IMR-90 (cell line): ENCODE results near the gene NR1D1. TPM values are rescaled to one million over a fixed set of nuclear protein-coding genes. Genes with fewer than 3 reads are reported as not detected.

Source experiments
- BHLHE40 ChIP-seq: fragments of 150-350 bp; IDR thresholded peaks from 2 replicates; pipeline ENCODE4 v1.6.1; 2016; ENCODE audit warnings: mild to moderate bottlenecking, low read depth, low read length
- CEBPB ChIP-seq: IDR thresholded peaks from 2 replicates; pipeline ENCODE4 v1.6.1; 2012; ENCODE audit warnings: low read depth, low read length, improper control_type of control experiment
- FOS ChIP-seq: fragments of 150-350 bp; IDR thresholded peaks from 2 replicates; pipeline ENCODE4 v1.6.1; 2016; ENCODE audit warnings: low read depth, low read length
- NFE2L2 ChIP-seq: fragments of 150-350 bp; IDR thresholded peaks from 2 replicates; pipeline ENCODE4 v1.6.1; 2016; ENCODE audit warnings: low read depth, mild to moderate bottlenecking, low read length
- USF2 ChIP-seq: fragments of 150-350 bp; IDR thresholded peaks from 2 replicates; pipeline ENCODE4 v1.6.1; 2017; ENCODE audit warnings: mild to moderate bottlenecking, antibody characterized with exemption, low read length, low read depth
- polyA plus RNA-seq, 3 experiments: library from polyadenylated mRNA; depleted of rRNA; stranded (reverse); fragments of >200 nt; gene quantifications; 2 replicates each; pipeline ENCODE4 v1.2.3, GENCODE V29; 2012; ENCODE audit warnings: low replicate concordance in 1 of 3
- total RNA-seq: library from RNA; depleted of rRNA; stranded (reverse); fragments of >200 nt; gene quantifications from 2 replicates; pipeline ENCODE4 v1.2.3, GENCODE V29; 2012

The NR1D1 gene
- total and polyA plus RNA-seq, 2 of the 4 experiments (the other 2 are of a cell fraction) = 0.36 to 7.2 TPM

DNA sequence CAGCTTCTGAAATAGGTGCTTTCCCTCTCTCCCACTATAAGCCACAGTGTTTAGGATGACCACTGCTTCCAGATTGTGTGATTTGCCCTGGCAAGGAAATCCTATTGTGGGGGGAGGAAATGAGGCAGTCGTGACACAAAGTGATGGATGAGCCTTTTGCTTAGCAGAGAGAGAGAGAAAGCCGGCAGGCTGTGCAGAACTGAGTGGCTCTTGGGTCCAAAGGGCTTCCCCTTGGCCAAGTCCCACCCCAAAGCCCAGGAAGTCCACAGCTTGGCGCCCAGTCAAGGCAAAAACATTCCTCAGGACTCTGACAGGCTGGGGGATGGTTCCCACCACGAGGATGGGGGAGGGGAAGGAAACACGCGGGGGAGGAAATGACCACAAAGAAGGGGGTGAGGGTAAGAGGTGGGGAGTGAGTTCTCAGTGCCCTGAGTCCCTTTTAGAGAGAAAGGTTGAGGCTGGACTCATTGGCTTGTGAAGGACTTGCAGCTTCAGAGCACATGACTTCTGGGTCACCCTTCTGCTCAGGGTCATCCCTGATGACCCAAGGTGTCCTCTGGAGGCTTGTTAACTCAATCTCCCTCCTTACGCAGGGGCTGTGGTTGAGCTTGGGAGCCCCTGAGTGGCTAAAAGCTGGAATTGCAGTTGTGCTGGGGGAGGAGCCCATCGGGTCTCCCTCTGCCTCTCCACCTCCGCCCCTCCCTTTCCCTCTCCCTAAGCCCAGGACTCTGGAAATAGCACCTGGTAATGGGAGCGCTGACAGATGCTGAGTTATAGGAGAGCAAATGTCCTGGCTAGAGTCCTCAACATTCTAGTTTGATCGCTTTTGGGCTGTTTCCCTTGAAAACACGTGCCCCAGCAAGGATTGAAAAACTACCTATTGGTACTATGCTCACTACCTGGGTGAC, 11.1 kb upstream of the NR1D1 start (continued):
- peak; percentile 2; the same call in 1 of the 2 replicates for TF ChIP-seq USF2
- 0 out of 2 replicates have a peak, but pooled peaks have one; percentile 8 for TF ChIP-seq CEBPB
- TF ChIP-seq BHLHE40 = 0 out of 2 replicates have a peak, but pooled peaks have one; percentile 20
- no peak for TF ChIP-seq NFE2L2
- TF ChIP-seq FOS = no peak
